Large intestine (tissue), 3 donors: Measurements from ENCODE around the gene HDAC10. TPM values are rescaled to one million over a fixed set of nuclear protein-coding genes. Genes with fewer than 3 reads are reported as not detected.
"Not testable (repeated sequence)": the region's sequence is repeated elsewhere in the genome, so short reads cannot be mapped to it uniquely, and the experiment has no call there.

Source experiments
- DNase-seq, 2 donors: peaks; one replicate each; pipeline versions ENCODE4 v3.0.0 to v3.0.0-alpha.2; 2013
- H3K27ac ChIP-seq: one replicate; pipeline ENCODE4 v1.5.1; 2013; ENCODE audit warnings: low read length
- H3K27me3 ChIP-seq: 2 replicates; pipeline ENCODE4 v1.6.1; 2013; ENCODE audit warnings: low read length; ENCODE audit not compliant: control insufficient read depth, insufficient read depth
- H3K36me3 ChIP-seq: 2 replicates; pipeline ENCODE4 v1.6.1; 2013; ENCODE audit warnings: low read length; ENCODE audit not compliant: control insufficient read depth, insufficient read depth
- H3K4me1 ChIP-seq: one replicate; pipeline ENCODE4 v1.6.1; 2013; ENCODE audit warnings: low read length; ENCODE audit not compliant: control insufficient read depth, insufficient read depth
- H3K4me3 ChIP-seq: one replicate; pipeline ENCODE4 v1.5.1; 2013; ENCODE audit warnings: low read length
- H3K9me3 ChIP-seq: one replicate; pipeline ENCODE4 v1.6.1; 2013; ENCODE audit warnings: mild to moderate bottlenecking, low read depth, low read length, moderate library complexity; ENCODE audit not compliant: control insufficient read depth
- WGBS: methylation state at CpG from one replicate; pipeline ENCODE4 v1.1.5; 2013; ENCODE audit warnings: low lambda C conversion rate; ENCODE audit not compliant: insufficient coverage; 5-methylcytosine and 5-hydroxymethylcytosine counted together
- polyA plus RNA-seq: library from polyadenylated mRNA; unstranded; fragments of 120-200 nt; gene quantifications from one replicate; pipeline ENCODE4 v1.2.1, GENCODE V29; 2013

Gene HDAC10
- polyA plus RNA-seq, 1 donor: 55.5 TPM

DNA sequence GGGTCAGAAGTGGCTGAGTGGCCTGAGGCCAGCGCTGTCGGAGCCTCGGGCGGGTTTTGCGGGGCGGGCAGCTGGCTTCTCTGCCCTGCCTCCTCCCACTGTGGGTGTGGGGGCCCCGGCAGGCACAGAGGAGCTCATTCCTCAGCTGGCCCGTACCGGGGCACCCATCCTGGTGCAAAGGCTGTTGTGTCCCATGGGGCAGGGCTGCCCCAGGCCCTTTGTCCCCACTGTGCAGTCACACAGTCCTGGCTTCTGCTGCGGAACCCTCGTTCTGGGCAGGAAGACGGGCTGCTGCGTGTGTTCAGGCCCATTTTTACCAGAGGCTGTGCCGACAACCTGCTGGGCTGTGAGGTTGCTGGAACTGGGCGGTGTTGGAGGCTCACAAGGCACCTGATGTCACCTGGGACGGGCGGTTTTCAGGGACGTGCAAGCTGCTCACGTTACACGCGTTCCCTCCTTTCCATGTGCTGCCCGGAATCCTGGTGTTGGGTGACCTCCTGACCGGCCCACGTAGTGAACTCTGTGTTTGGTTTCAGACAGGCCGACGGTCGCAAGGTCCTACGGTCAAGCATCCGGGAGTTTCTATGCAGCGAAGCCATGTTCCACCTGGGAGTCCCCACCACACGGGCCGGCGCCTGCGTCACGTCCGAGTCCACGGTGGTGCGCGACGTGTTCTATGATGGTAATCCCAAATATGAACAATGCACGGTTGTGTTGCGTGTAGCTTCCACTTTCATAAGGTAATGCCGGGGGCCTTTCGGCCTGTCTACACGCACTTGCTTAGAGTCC lies 45.1 kb downstream of the HDAC10 start:
- no peak for DNase-seq
- Histone ChIP-seq H3K36me3 (peaks cover 47% of the 10 kb centered on the region), H3K27me3 (no peaks in the 10 kb centered on the region), H3K27ac (no peak overlapping the region), H3K4me1 (peaks cover 7% of the 10 kb centered on the region), H3K4me3 (no peak overlapping the region), H3K9me3 (peaks cover 2% of the 10 kb centered on the region)
- no CpG with 5 or more reads among the region's 45 CpGs for WGBS

DNA sequence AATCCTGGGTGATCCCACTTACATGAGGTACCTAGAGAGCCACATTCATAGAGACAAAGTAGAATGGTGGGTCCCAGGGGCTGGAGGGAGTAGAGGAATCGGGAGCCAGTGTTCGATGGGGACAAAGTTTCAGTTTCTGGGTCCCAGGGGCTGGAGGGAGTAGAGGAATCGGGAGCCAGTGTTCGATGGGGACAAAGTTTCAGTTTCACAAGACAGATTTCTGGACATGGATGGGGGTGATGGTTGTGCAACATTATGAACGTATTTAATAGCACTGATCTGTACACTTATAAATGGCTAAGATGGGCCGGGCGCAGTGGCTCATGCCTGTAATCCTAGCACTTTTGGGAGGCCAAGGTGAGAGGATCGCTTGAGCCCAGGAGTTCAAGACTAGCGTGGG lies 46.1 kb downstream of the HDAC10 start:
- not testable (repeated sequence) for H3K4me3 ChIP-seq, H3K4me1 ChIP-seq, H3K9me3 ChIP-seq, H3K27me3 ChIP-seq, H3K27ac ChIP-seq
- peaks cover 38% of the 10 kb centered on the region for H3K36me3 ChIP-seq
- peak in 1 of 2 donors; percentile 66 for DNase-seq
- WGBS: 63% methylated on average over 4 of the region's 9 CpGs

DNA sequence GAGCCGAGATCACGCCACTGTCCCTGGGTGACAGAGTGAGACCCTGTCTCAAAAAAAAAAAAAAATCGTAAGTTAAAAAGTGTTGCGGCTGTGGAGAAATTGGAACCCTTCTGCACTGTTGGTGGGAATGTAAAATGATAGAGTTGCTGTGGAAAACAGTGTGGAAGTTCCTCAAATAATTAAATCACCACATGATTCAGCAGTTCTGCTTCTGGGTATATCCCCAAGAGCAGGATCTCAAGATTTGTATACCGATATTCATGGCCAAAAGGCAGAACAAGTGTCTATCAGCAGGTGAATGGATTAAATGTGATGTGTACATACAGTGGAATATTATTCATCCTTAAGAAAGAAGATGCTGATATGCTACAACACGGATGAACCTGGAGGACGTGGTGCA lies 46.5 kb downstream of the HDAC10 start:
- 100% methylated on average over 5 of the region's 7 CpGs for WGBS
- Histone ChIP-seq H3K36me3 (peaks cover 37% of the 10 kb centered on the region), H3K9me3 (peaks cover 2% of the 10 kb centered on the region), H3K4me3 (no peak overlapping the region), H3K27ac (no peak overlapping the region), H3K4me1 (peaks cover 12% of the 10 kb centered on the region), H3K27me3 (no peaks in the 10 kb centered on the region)
- DNase-seq: no peak

DNA sequence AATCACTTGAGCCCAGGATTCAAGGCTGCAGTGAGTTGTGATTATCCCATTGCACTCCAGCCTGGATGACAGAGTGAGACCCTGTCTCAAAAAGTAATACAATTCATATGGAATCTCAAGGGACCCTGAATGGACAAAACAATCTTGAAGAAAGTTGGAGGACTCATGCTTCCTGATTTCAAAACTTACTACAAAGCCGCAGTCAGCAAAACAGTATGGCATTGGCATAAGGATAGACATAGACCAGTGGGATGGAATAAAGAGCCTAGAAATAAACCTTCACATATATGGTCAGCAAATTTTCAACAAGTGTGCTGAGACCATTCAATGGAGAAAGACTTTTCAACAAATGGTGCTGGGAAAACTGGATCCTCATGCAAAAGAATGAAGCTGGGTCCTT lies 47.8 kb downstream of the HDAC10 start:
- no peak overlapping the region for H3K27ac ChIP-seq
- peaks cover 12% of the 10 kb centered on the region for H3K4me1 ChIP-seq
- no peaks in the 10 kb centered on the region for H3K27me3 ChIP-seq
- 100% methylated on average over 1 of the region's 1 CpG for WGBS
- H3K4me3 ChIP-seq: no peak overlapping the region
- no peak for DNase-seq
- peaks cover 37% of the 10 kb centered on the region for H3K36me3 ChIP-seq
- H3K9me3 ChIP-seq: peaks cover 2% of the 10 kb centered on the region

DNA sequence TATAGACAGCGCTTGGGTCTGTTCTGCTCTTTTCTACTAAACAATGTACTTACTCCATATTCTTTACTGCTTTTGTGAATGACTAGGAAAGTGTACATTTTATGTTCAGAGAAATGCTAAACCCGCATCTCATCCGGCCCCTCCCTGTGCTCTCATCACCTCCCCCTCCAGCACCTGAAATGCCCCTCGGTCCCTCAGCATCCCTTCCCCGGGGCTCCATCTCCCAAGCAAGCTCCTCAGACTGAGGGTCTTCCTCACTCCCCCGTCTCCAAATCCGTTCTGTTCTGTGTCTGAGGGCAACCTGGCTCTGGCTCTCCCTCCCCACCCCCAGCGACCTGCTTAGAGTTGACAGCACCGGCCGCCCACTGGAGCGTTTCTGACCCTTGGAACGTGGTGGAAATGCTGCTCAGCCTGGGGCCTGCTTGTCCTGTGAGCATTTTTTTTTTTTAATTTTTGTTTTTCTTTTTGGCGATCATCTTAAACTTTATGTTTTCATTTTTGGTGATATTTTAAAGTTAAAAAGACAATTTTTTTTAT lies 48.9 kb downstream of the HDAC10 start:
- Histone ChIP-seq H3K4me1 (peaks cover 12% of the 10 kb centered on the region), H3K9me3 (peaks cover 2% of the 10 kb centered on the region), H3K36me3 (peaks cover 37% of the 10 kb centered on the region), H3K27me3 (no peaks in the 10 kb centered on the region), H3K4me3 (peak overlapping the region; percentile 72), H3K27ac (peak overlapping the region; percentile 49)
- WGBS: 30% methylated on average over 2 of the region's 13 CpGs
- peak in 1 of 2 donors; percentile 67 for DNase-seq

DNA sequence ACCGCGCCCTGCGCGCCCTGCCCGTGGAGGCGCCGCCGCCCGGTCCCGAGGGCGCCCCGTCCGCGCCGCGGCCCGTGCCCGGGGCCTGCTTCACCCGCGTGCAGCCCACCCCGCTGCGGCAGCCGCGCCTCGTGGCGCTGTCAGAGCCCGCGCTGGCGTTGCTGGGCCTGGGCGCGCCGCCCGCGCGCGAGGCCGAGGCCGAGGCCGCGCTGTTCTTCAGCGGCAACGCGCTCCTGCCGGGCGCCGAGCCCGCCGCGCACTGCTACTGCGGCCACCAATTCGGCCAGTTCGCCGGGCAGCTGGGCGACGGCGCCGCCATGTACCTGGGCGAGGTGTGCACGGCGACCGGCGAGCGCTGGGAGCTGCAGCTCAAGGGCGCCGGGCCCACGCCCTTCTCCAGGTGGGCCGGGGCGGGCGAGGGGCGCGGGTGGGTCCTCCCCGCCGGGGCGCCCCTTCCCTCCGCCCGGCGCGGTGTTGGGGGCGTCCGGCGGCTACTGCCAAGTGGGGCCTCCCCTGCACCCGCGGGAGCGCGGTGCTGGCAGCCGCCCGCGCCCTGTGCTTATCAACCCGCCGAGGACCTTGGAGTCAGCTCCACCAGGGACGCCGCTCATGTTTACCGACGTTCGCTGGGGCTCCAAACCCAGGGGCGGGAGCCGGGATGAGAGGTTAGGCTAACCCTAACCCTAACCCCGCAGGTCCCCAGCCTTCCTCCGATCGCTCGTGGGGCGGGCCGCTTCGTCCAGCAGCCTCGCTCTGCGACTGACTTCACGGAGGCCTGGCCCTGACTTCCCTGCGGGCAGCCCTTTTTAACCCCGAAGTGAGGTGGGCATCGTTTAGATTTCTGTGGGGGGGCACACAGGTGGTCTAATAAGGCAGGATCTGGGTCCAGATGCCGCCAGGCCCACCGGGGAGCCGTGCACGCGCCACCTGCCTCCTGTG lies 49.6 kb downstream of the HDAC10 start:
- Histone ChIP-seq H3K4me1 (peaks cover 12% of the 10 kb centered on the region), H3K27me3 (no peaks in the 10 kb centered on the region), H3K9me3 (peaks cover 2% of the 10 kb centered on the region), H3K36me3 (peaks cover 34% of the 10 kb centered on the region), H3K27ac (peak overlapping the region; percentile 49), H3K4me3 (peak overlapping the region; percentile 72)
- DNase-seq: peak in 1 of 2 donors; percentile 64
- WGBS: no CpG with 5 or more reads among the region's 115 CpGs

DNA sequence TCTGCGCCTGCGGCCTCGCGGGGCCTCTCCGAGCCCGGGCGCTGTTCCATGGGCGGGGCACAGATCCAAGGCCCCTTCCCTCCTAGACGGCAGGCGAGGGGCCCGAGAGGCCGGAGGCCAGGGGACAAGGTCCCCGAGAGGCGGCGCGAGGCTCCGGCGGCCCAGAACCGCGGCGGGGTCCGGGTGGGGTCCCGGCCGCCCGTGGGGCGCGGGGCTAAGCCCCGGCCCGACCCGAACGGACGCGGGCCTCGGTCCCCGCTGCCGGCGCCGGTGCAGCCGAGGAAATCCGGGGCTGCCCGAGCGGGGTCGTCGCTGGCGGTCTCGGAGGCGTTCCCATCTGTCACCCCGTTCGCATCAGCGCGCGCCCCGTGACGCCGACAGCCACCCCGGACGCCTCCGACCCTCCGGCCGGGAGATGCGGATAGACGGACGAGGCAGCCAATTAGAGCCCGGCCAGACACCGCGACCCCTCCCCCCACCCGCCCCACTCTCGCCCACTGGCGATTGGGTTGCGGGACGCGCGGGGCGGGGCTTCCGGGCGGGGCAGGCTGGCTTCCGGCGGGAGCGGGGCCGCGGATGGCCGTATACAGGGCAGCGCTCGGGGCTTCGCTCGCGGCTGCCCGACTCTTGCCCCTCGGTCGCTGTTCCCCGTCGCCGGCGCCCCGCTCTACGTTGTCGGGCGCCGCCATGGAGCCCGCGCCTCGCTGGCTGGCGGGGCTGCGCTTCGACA lies 50.4 kb downstream of the HDAC10 start, which contains the start of gene SELENOO:
Gene SELENOO, plus strand, starts transcription at position 551 of the 730 bp plus-strand sequence. Its CDS starts 26 bp downstream, at position 577.
- Histone ChIP-seq H3K36me3 (peaks cover 34% of the 10 kb centered on the region), H3K9me3 (no peaks in the 10 kb centered on the region), H3K27ac (peak within 1 kb of the TSS; percentile 49), H3K4me1 (peaks cover 12% of the 10 kb centered on the region), H3K27me3 (no peaks in the 10 kb centered on the region), H3K4me3 (peak within 1 kb of the TSS; percentile 72)
- DNase-seq: peak; percentile 83 to 89
- no CpG with 5 or more reads among the region's 105 CpGs for WGBS

DNA sequence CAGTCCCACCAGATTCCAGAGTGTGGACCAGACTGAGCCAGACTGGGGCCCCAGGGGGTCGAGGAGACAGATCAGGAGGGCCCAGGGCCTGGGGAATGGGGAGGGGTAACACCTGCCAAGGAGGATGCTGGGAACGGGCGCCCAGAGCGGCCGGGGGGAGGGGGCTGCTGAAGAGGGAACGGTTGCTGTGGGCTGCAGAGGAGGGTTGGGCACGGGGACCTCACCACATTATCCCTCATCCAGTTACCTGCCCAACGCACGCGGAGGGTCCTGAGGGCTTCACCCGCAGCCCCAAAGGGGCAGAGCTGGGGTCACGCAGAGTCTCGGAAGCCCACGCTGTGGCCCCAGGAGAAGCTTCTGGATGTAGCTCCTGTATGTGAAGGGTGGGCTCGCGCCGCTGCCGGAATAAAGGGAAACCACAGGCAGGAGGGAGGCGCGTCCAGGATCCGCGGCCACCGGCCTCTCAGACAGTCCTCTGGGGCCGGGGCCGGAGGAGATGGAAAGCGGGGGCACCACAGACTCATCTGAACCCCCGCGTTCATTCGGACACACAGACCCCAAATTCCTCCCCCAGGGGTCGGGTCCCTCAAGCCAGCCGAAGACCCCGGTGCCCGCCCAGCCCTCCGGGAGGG lies 51.1 kb downstream of the HDAC10 start:
- H3K27me3 ChIP-seq: no peaks in the 10 kb centered on the region
- H3K27ac ChIP-seq: no peak overlapping the region
- H3K4me1 ChIP-seq: peaks cover 12% of the 10 kb centered on the region
- H3K4me3 ChIP-seq: peak overlapping the region; percentile 54
- no peak for DNase-seq
- H3K9me3 ChIP-seq: no peaks in the 10 kb centered on the region
- WGBS: no CpG with 5 or more reads among the region's 34 CpGs
- peaks cover 36% of the 10 kb centered on the region for H3K36me3 ChIP-seq

DNA sequence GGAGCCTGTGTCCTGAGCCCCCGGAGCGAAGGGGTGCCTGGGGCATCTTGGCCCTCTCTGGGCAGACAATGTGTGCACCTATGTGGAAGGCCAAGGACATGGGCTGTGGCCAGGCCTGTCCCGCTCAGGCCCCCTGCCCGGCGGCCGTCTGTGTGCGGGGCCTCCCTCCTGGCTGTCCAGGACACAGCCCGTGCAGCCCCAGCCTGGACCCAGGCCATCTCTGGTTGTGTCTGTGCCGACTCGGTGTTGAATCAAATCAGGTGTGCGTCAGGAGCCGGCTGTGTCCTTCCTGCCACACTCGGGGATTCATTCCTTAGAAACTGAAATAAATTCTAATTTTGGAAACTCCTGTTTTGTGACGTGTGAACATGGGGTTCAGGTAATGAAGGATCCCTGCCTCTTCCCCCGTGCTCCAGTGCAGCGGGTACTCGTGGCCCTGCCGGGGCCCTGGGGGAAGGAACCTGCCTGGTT lies 51.8 kb downstream of the HDAC10 start:
- H3K27me3 ChIP-seq: no peaks in the 10 kb centered on the region
- DNase-seq: no peak
- peaks cover 42% of the 10 kb centered on the region for H3K36me3 ChIP-seq
- WGBS: 100% methylated on average over 2 of the region's 18 CpGs
- peaks cover 12% of the 10 kb centered on the region for H3K4me1 ChIP-seq
- H3K27ac ChIP-seq: no peak overlapping the region
- H3K4me3 ChIP-seq: no peak overlapping the region
- H3K9me3 ChIP-seq: no peaks in the 10 kb centered on the region
